ENCODE measurements around the gene ERCC2.

GRCh38 chr19:45320997-45321775, 49.2 kb downstream of the ERCC2 start:
- TF ChIP-seq, protein P1, sequence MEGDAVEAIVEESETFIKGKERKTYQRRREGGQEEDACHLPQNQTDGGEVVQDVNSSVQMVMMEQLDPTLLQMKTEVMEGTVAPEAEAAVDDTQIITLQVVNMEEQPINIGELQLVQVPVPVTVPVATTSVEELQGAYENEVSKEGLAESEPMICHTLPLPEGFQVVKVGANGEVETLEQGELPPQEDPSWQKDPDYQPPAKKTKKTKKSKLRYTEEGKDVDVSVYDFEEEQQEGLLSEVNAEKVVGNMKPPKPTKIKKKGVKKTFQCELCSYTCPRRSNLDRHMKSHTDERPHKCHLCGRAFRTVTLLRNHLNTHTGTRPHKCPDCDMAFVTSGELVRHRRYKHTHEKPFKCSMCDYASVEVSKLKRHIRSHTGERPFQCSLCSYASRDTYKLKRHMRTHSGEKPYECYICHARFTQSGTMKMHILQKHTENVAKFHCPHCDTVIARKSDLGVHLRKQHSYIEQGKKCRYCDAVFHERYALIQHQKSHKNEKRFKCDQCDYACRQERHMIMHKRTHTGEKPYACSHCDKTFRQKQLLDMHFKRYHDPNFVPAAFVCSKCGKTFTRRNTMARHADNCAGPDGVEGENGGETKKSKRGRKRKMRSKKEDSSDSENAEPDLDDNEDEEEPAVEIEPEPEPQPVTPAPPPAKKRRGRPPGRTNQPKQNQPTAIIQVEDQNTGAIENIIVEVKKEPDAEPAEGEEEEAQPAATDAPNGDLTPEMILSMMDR (conservative IDR thresholded peaks at IDR 0.05; ENCODE audit: low read depth, low read length), result no peak
- TF ChIP-seq EZH2 (IDR thresholded peaks at IDR 0.05; ENCODE audit: borderline replicate concordance, low read depth, low read length, poor library complexity, severe bottlenecking), result no peak

All from A673 (cell line).